ENCODE data around the gene COL19A1. TPM values are rescaled to one million over a fixed set of nuclear protein-coding genes. Genes with fewer than 3 reads are reported as not detected.
"Not testable (repeated sequence)": the region's sequence is repeated elsewhere in the genome, so short reads cannot be mapped to it uniquely, and the experiment has no call there.

COL19A1 gene
- polyA plus RNA-seq, 2 donors, result 0.02 to 0.04 TPM

- not testable (repeated sequence) for H3K4me1 ChIP-seq (ENCODE audit: control insufficient read depth in 2 of 2, insufficient read depth in 2 of 2, low read length in 1 of 2); H3K27ac ChIP-seq (ENCODE audit: low read depth in 2 of 2, low read length in 1 of 2); H3K36me3 ChIP-seq (ENCODE audit: control insufficient read depth in 2 of 2, insufficient read depth in 2 of 2, low read length in 1 of 2); H3K27me3 ChIP-seq (ENCODE audit: control insufficient read depth in 1 of 2, insufficient read depth in 2 of 2, low read length in 2 of 2); H3K9me3 ChIP-seq (ENCODE audit: control insufficient read depth in 2 of 2, insufficient read depth in 1 of 2, low read depth in 1 of 2, low read length in 1 of 2); H3K4me3 ChIP-seq (ENCODE audit: low read depth in 1 of 2, low read length in 2 of 2)
- 87 to 92% methylated on average over 10 of the region's 10 CpGs for WGBS, 2 donors
Measured at GRCh38 chr6:70023201-70023600, 156.8 kb downstream of the COL19A1 start.

GRCh38 chr6:70028246-70028645, 161.9 kb downstream of the COL19A1 start:
- no peak overlapping the region for H3K4me3 ChIP-seq (ENCODE audit: low read depth in 1 of 2, low read length in 2 of 2)
- 44 to 61% methylated on average over 1 of the region's 1 CpG for WGBS, 2 donors
- no peak overlapping the region for H3K27ac ChIP-seq (ENCODE audit: low read depth in 2 of 2, low read length in 1 of 2)

GRCh38 chr6:70028926-70029325, 162.6 kb downstream of the COL19A1 start:
- Histone ChIP-seq H3K36me3 (ENCODE audit: control insufficient read depth in 2 of 2, insufficient read depth in 2 of 2, low read length in 1 of 2) (no peaks in the 10 kb centered on the region), H3K27me3 (ENCODE audit: control insufficient read depth in 1 of 2, insufficient read depth in 2 of 2, low read length in 2 of 2) (no peaks in the 10 kb centered on the region), H3K4me3 (ENCODE audit: low read depth in 1 of 2, low read length in 2 of 2) (no peak overlapping the region), H3K27ac (ENCODE audit: low read depth in 2 of 2, low read length in 1 of 2) (no peak overlapping the region), H3K4me1 (ENCODE audit: control insufficient read depth in 2 of 2, insufficient read depth in 2 of 2, low read length in 1 of 2) (no peaks in the 10 kb centered on the region), H3K9me3 (ENCODE audit: control insufficient read depth in 2 of 2, insufficient read depth in 1 of 2, low read depth in 1 of 2, low read length in 1 of 2) (no peaks in the 10 kb centered on the region)

More at GRCh38 chr6:70028246-70028645, 161.9 kb downstream of the COL19A1 start:
- no peaks in the 10 kb centered on the region for H3K27me3 ChIP-seq (ENCODE audit: control insufficient read depth in 1 of 2, insufficient read depth in 2 of 2, low read length in 2 of 2)
- no peaks in the 10 kb centered on the region for H3K9me3 ChIP-seq (ENCODE audit: control insufficient read depth in 2 of 2, insufficient read depth in 1 of 2, low read depth in 1 of 2, low read length in 1 of 2)
- no peaks in the 10 kb centered on the region for H3K4me1 ChIP-seq (ENCODE audit: control insufficient read depth in 2 of 2, insufficient read depth in 2 of 2, low read length in 1 of 2)
- H3K36me3 ChIP-seq (ENCODE audit: control insufficient read depth in 2 of 2, insufficient read depth in 2 of 2, low read length in 1 of 2), result no peaks in the 10 kb centered on the region

GRCh38 chr6:70033781-70034180, 167.4 kb downstream of the COL19A1 start:
- no peaks in the 10 kb centered on the region for H3K27me3 ChIP-seq (ENCODE audit: control insufficient read depth in 1 of 2, insufficient read depth in 2 of 2, low read length in 2 of 2)
- no peaks in the 10 kb centered on the region for H3K4me1 ChIP-seq (ENCODE audit: control insufficient read depth in 2 of 2, insufficient read depth in 2 of 2, low read length in 1 of 2)
- H3K27ac ChIP-seq (ENCODE audit: low read depth in 2 of 2, low read length in 1 of 2), result no peak overlapping the region
- no peak overlapping the region for H3K4me3 ChIP-seq (ENCODE audit: low read depth in 1 of 2, low read length in 2 of 2)
- WGBS, 2 donors, result 80 to 97% methylated on average over 3 of the region's 3 CpGs
- no peaks in the 10 kb centered on the region for H3K36me3 ChIP-seq (ENCODE audit: control insufficient read depth in 2 of 2, insufficient read depth in 2 of 2, low read length in 1 of 2)
- H3K9me3 ChIP-seq (ENCODE audit: control insufficient read depth in 2 of 2, insufficient read depth in 1 of 2, low read depth in 1 of 2, low read length in 1 of 2), result no peaks in the 10 kb centered on the region

GRCh38 chr6:70037445-70037844, 171.1 kb downstream of the COL19A1 start:
- 67% methylated on average over 1 of the region's 1 CpG for WGBS, 2 donors
- Histone ChIP-seq H3K27ac (ENCODE audit: low read depth in 2 of 2, low read length in 1 of 2) (no peak overlapping the region), H3K4me3 (ENCODE audit: low read depth in 1 of 2, low read length in 2 of 2) (no peak overlapping the region), H3K4me1 (ENCODE audit: control insufficient read depth in 2 of 2, insufficient read depth in 2 of 2, low read length in 1 of 2) (no peaks in the 10 kb centered on the region), H3K27me3 (ENCODE audit: control insufficient read depth in 1 of 2, insufficient read depth in 2 of 2, low read length in 2 of 2) (no peaks in the 10 kb centered on the region), H3K36me3 (ENCODE audit: control insufficient read depth in 2 of 2, insufficient read depth in 2 of 2, low read length in 1 of 2) (no peaks in the 10 kb centered on the region), H3K9me3 (ENCODE audit: control insufficient read depth in 2 of 2, insufficient read depth in 1 of 2, low read depth in 1 of 2, low read length in 1 of 2) (no peaks in the 10 kb centered on the region)

- H3K27me3 ChIP-seq (ENCODE audit: control insufficient read depth in 1 of 2, insufficient read depth in 2 of 2, low read length in 2 of 2), result no peaks in the 10 kb centered on the region
- no peaks in the 10 kb centered on the region for H3K36me3 ChIP-seq (ENCODE audit: control insufficient read depth in 2 of 2, insufficient read depth in 2 of 2, low read length in 1 of 2)
- H3K27ac ChIP-seq (ENCODE audit: low read depth in 2 of 2, low read length in 1 of 2), result no peak overlapping the region
- no peaks in the 10 kb centered on the region for H3K4me1 ChIP-seq (ENCODE audit: control insufficient read depth in 2 of 2, insufficient read depth in 2 of 2, low read length in 1 of 2)
- no peak overlapping the region for H3K4me3 ChIP-seq (ENCODE audit: low read depth in 1 of 2, low read length in 2 of 2)
- no peaks in the 10 kb centered on the region for H3K9me3 ChIP-seq (ENCODE audit: control insufficient read depth in 2 of 2, insufficient read depth in 1 of 2, low read depth in 1 of 2, low read length in 1 of 2)
- WGBS, 2 donors, result 71 to 72% methylated on average over 2 of the region's 2 CpGs
Measured at GRCh38 chr6:70040766-70041165, 174.4 kb downstream of the COL19A1 start.

GRCh38 chr6:70041411-70041810, 175.1 kb downstream of the COL19A1 start:
- Histone ChIP-seq H3K4me1 (ENCODE audit: control insufficient read depth in 2 of 2, insufficient read depth in 2 of 2, low read length in 1 of 2) (no peaks in the 10 kb centered on the region), H3K27me3 (ENCODE audit: control insufficient read depth in 1 of 2, insufficient read depth in 2 of 2, low read length in 2 of 2) (no peaks in the 10 kb centered on the region), H3K27ac (ENCODE audit: low read depth in 2 of 2, low read length in 1 of 2) (no peak overlapping the region), H3K36me3 (ENCODE audit: control insufficient read depth in 2 of 2, insufficient read depth in 2 of 2, low read length in 1 of 2) (no peaks in the 10 kb centered on the region), H3K4me3 (ENCODE audit: low read depth in 1 of 2, low read length in 2 of 2) (no peak overlapping the region), H3K9me3 (ENCODE audit: control insufficient read depth in 2 of 2, insufficient read depth in 1 of 2, low read depth in 1 of 2, low read length in 1 of 2) (no peaks in the 10 kb centered on the region)
- 77 to 79% methylated on average over 1 of the region's 1 CpG for WGBS, 2 donors

GRCh38 chr6:70045413-70045812, 179.1 kb downstream of the COL19A1 start:
- WGBS, 2 donors, result 57 to 60% methylated on average over 3 of the region's 3 CpGs
- H3K4me3 ChIP-seq (ENCODE audit: low read depth in 1 of 2, low read length in 2 of 2), result no peak overlapping the region

GRCh38 chr6:70051197-70052124, 185.1 kb downstream of the COL19A1 start:
- H3K27me3 ChIP-seq (ENCODE audit: control insufficient read depth in 1 of 2, insufficient read depth in 2 of 2, low read length in 2 of 2), result no peaks in the 10 kb centered on the region
- 65 to 70% methylated on average over 5 of the region's 5 CpGs for WGBS, 2 donors
- H3K4me1 ChIP-seq (ENCODE audit: control insufficient read depth in 2 of 2, insufficient read depth in 2 of 2, low read length in 1 of 2), result no peaks in the 10 kb centered on the region
- no peak overlapping the region for H3K27ac ChIP-seq (ENCODE audit: low read depth in 2 of 2, low read length in 1 of 2)
- H3K36me3 ChIP-seq (ENCODE audit: control insufficient read depth in 2 of 2, insufficient read depth in 2 of 2, low read length in 1 of 2), result no peaks in the 10 kb centered on the region
- no peaks in the 10 kb centered on the region for H3K9me3 ChIP-seq (ENCODE audit: control insufficient read depth in 2 of 2, insufficient read depth in 1 of 2, low read depth in 1 of 2, low read length in 1 of 2)
- H3K4me3 ChIP-seq (ENCODE audit: low read depth in 1 of 2, low read length in 2 of 2), result no peak overlapping the region

More at GRCh38 chr6:70045413-70045812, 179.1 kb downstream of the COL19A1 start:
- no peaks in the 10 kb centered on the region for H3K9me3 ChIP-seq (ENCODE audit: control insufficient read depth in 2 of 2, insufficient read depth in 1 of 2, low read depth in 1 of 2, low read length in 1 of 2)
- H3K36me3 ChIP-seq (ENCODE audit: control insufficient read depth in 2 of 2, insufficient read depth in 2 of 2, low read length in 1 of 2), result no peaks in the 10 kb centered on the region
- no peaks in the 10 kb centered on the region for H3K27me3 ChIP-seq (ENCODE audit: control insufficient read depth in 1 of 2, insufficient read depth in 2 of 2, low read length in 2 of 2)
- H3K4me1 ChIP-seq (ENCODE audit: control insufficient read depth in 2 of 2, insufficient read depth in 2 of 2, low read length in 1 of 2), result no peaks in the 10 kb centered on the region
- H3K27ac ChIP-seq (ENCODE audit: low read depth in 2 of 2, low read length in 1 of 2), result no peak overlapping the region

All from esophagus (tissue), 2 donors.